Measurements from ENCODE around the gene EML2. TPM values are rescaled to one million over a fixed set of nuclear protein-coding genes. Genes with fewer than 3 reads are reported as not detected.
"Not testable (repeated sequence)": the region's sequence is repeated elsewhere in the genome, so short reads cannot be mapped to it uniquely, and the experiment has no call there.

EML2 gene
- total RNA-seq: 33.8 to 36.9 TPM (median 34.2 TPM) in 3 replicates

GRCh38 chr19:45638930-45639729, at the start of gene EML2:
Gene EML2 (minus strand): TSS chr19:45639397. CDS start chr19:45639376, 21 bp downstream.
- Mint-ChIP-seq H3K9me3 (no peaks in the 10 kb centered on the region), H3K27ac (peak within 1 kb of the TSS; percentile 84)

GRCh38 chr19:45687599-45687998, 48.4 kb upstream of the EML2 start:
- H3K27ac Mint-ChIP-seq: no peak overlapping the region
- no peak for DNase-seq (ENCODE audit: low spot score in 2 of 2, unreplicated experiment in 2 of 2)
- no peaks in the 10 kb centered on the region for H3K27me3 Mint-ChIP-seq (ENCODE audit: low read depth)
- peaks cover 30% of the 10 kb centered on the region for H3K36me3 Mint-ChIP-seq
- H3K9me3 Mint-ChIP-seq: no peaks in the 10 kb centered on the region
- peaks cover 8% of the 10 kb centered on the region for H3K4me1 Mint-ChIP-seq
- no peak overlapping the region for H3K4me3 Mint-ChIP-seq
- TF ChIP-seq CTCF (IDR thresholded peaks at IDR 0.05; ENCODE audit: unreplicated experiment): no peak

More at GRCh38 chr19:45638930-45639729, at the start of gene EML2:
- Mint-ChIP-seq H3K27me3 (ENCODE audit: low read depth) (peaks cover 5% of the 10 kb centered on the region), H3K36me3 (no peaks in the 10 kb centered on the region), H3K4me1 (peaks cover 42% of the 10 kb centered on the region), H3K4me3 (peak within 1 kb of the TSS; percentile 85)
- DNase-seq (ENCODE audit: low spot score in 2 of 2, unreplicated experiment in 2 of 2): peak in 1 of 2 experiments; percentile 61
- TF ChIP-seq CTCF (IDR thresholded peaks at IDR 0.05; ENCODE audit: unreplicated experiment): no peak

- DNase-seq (ENCODE audit: low spot score in 2 of 2, unreplicated experiment in 2 of 2); H3K4me3 Mint-ChIP-seq; H3K9me3 Mint-ChIP-seq; H3K27ac Mint-ChIP-seq; H3K4me1 Mint-ChIP-seq; H3K27me3 Mint-ChIP-seq (ENCODE audit: low read depth): not testable (repeated sequence)
- H3K36me3 Mint-ChIP-seq: peaks cover 30% of the 10 kb centered on the region
Observed at GRCh38 chr19:45685045-45685444, 45.8 kb upstream of the EML2 start.

- H3K36me3 Mint-ChIP-seq: peaks cover 20% of the 10 kb centered on the region
- H3K9me3 Mint-ChIP-seq: no peaks in the 10 kb centered on the region
- no peak for DNase-seq (ENCODE audit: low spot score in 2 of 2, unreplicated experiment in 2 of 2)
- H3K27me3 Mint-ChIP-seq (ENCODE audit: low read depth): no peaks in the 10 kb centered on the region
- TF ChIP-seq CTCF (IDR thresholded peaks at IDR 0.05; ENCODE audit: unreplicated experiment): no peak
- H3K4me3 Mint-ChIP-seq: no peak overlapping the region
- H3K27ac Mint-ChIP-seq: peak overlapping the region; percentile 51
- H3K4me1 Mint-ChIP-seq: peaks cover 10% of the 10 kb centered on the region
Observed at GRCh38 chr19:45682908-45683307, 43.7 kb upstream of the EML2 start.

- Mint-ChIP-seq H3K4me3 (peak overlapping the region; percentile 72), H3K9me3 (no peaks in the 10 kb centered on the region), H3K27ac (peak overlapping the region; percentile 96), H3K27me3 (ENCODE audit: low read depth) (peaks cover 2% of the 10 kb centered on the region), H3K36me3 (peaks cover 18% of the 10 kb centered on the region), H3K4me1 (peaks cover 15% of the 10 kb centered on the region)
- DNase-seq (ENCODE audit: low spot score in 2 of 2, unreplicated experiment in 2 of 2): no peak
- TF ChIP-seq CTCF (IDR thresholded peaks at IDR 0.05; ENCODE audit: unreplicated experiment): no peak
Observed at GRCh38 chr19:45682117-45682516, 42.9 kb upstream of the EML2 start.

GRCh38 chr19:45681391-45682015, 42.3 kb upstream of the EML2 start:
- H3K36me3 Mint-ChIP-seq: peaks cover 14% of the 10 kb centered on the region

More at GRCh38 chr19:45681391-45682015, 42.3 kb upstream of the EML2 start:
- TF ChIP-seq CTCF (IDR thresholded peaks at IDR 0.05; ENCODE audit: unreplicated experiment): peak; percentile 99
- DNase-seq (ENCODE audit: low spot score in 2 of 2, unreplicated experiment in 2 of 2): peak; percentile 64 to 92
- no peaks in the 10 kb centered on the region for H3K9me3 Mint-ChIP-seq
- peaks cover 17% of the 10 kb centered on the region for H3K4me1 Mint-ChIP-seq
- peak overlapping the region; percentile 72 for H3K4me3 Mint-ChIP-seq
- peaks cover 3% of the 10 kb centered on the region for H3K27me3 Mint-ChIP-seq (ENCODE audit: low read depth)
- peak overlapping the region; percentile 96 for H3K27ac Mint-ChIP-seq

Measured in mesothelial cell of epicardium (in vitro differentiated cells).